ENCODE measurements around the gene SPECC1L.

SPECC1L gene

GRCh38 chr22:24431309-24432034 lies 160.8 kb downstream of the SPECC1L start:
- no peak for TF ChIP-seq FOXP2 (optimal IDR thresholded peaks at IDR 0.05; ENCODE audit: borderline replicate concordance, extremely low read depth, extremely low read length, insufficient read depth)
- no peak for TF ChIP-seq TAF1 (IDR thresholded peaks at IDR 0.05; ENCODE audit: borderline replicate concordance, insufficient read depth, low read length)
- TF ChIP-seq POLR2AphosphoS5 (IDR thresholded peaks at IDR 0.05; ENCODE audit: low read depth, low read length) = no peak
- TF ChIP-seq SIN3A (IDR thresholded peaks at IDR 0.05; ENCODE audit: borderline replicate concordance, insufficient read depth, low read length) = no peak

- TF ChIP-seq FOXP2 (optimal IDR thresholded peaks at IDR 0.05; ENCODE audit: borderline replicate concordance, extremely low read depth, extremely low read length, insufficient read depth) (no peak), SIN3A (IDR thresholded peaks at IDR 0.05; ENCODE audit: borderline replicate concordance, insufficient read depth, low read length) (no peak), POLR2AphosphoS5 (IDR thresholded peaks at IDR 0.05; ENCODE audit: low read depth, low read length) (no peak), TAF1 (IDR thresholded peaks at IDR 0.05; ENCODE audit: borderline replicate concordance, insufficient read depth, low read length) (no peak)
- TF ChIP-seq, protein P1, sequence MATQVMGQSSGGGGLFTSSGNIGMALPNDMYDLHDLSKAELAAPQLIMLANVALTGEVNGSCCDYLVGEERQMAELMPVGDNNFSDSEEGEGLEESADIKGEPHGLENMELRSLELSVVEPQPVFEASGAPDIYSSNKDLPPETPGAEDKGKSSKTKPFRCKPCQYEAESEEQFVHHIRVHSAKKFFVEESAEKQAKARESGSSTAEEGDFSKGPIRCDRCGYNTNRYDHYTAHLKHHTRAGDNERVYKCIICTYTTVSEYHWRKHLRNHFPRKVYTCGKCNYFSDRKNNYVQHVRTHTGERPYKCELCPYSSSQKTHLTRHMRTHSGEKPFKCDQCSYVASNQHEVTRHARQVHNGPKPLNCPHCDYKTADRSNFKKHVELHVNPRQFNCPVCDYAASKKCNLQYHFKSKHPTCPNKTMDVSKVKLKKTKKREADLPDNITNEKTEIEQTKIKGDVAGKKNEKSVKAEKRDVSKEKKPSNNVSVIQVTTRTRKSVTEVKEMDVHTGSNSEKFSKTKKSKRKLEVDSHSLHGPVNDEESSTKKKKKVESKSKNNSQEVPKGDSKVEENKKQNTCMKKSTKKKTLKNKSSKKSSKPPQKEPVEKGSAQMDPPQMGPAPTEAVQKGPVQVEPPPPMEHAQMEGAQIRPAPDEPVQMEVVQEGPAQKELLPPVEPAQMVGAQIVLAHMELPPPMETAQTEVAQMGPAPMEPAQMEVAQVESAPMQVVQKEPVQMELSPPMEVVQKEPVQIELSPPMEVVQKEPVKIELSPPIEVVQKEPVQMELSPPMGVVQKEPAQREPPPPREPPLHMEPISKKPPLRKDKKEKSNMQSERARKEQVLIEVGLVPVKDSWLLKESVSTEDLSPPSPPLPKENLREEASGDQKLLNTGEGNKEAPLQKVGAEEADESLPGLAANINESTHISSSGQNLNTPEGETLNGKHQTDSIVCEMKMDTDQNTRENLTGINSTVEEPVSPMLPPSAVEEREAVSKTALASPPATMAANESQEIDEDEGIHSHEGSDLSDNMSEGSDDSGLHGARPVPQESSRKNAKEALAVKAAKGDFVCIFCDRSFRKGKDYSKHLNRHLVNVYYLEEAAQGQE (IDR thresholded peaks at IDR 0.05; ENCODE audit: insufficient read depth in 1 of 2, low read depth in 2 of 2, low read length in 2 of 2) = no peak
These were observed 161.6 kb downstream of the SPECC1L start for GRCh38 chr22:24432059-24432853.

- TF ChIP-seq POLR2AphosphoS5 (IDR thresholded peaks at IDR 0.05; ENCODE audit: low read depth, low read length) = no peak
- TF ChIP-seq TAF1 (IDR thresholded peaks at IDR 0.05; ENCODE audit: borderline replicate concordance, insufficient read depth, low read length) = no peak
- TF ChIP-seq FOXP2 (optimal IDR thresholded peaks at IDR 0.05; ENCODE audit: borderline replicate concordance, extremely low read depth, extremely low read length, insufficient read depth) = no peak
- no peak for TF ChIP-seq SIN3A (IDR thresholded peaks at IDR 0.05; ENCODE audit: borderline replicate concordance, insufficient read depth, low read length)
- TF ChIP-seq, protein P1 (IDR thresholded peaks at IDR 0.05; ENCODE audit: insufficient read depth in 1 of 2, low read depth in 2 of 2, low read length in 2 of 2) = no peak
These were observed 162.6 kb downstream of the SPECC1L start for GRCh38 chr22:24433001-24433827.

GRCh38 chr22:24433828-24434470 lies 163.3 kb downstream of the SPECC1L start:
- TF ChIP-seq TAF1 (IDR thresholded peaks at IDR 0.05; ENCODE audit: borderline replicate concordance, insufficient read depth, low read length) (no peak), FOXP2 (optimal IDR thresholded peaks at IDR 0.05; ENCODE audit: borderline replicate concordance, extremely low read depth, extremely low read length, insufficient read depth) (no peak), POLR2AphosphoS5 (IDR thresholded peaks at IDR 0.05; ENCODE audit: low read depth, low read length) (no peak), SIN3A (IDR thresholded peaks at IDR 0.05; ENCODE audit: borderline replicate concordance, insufficient read depth, low read length) (no peak)
- TF ChIP-seq, protein P1 (IDR thresholded peaks at IDR 0.05; ENCODE audit: insufficient read depth in 1 of 2, low read depth in 2 of 2, low read length in 2 of 2) = no peak
